ENCODE measurements around the gene RBFOX2.

RBFOX2 gene

DNA sequence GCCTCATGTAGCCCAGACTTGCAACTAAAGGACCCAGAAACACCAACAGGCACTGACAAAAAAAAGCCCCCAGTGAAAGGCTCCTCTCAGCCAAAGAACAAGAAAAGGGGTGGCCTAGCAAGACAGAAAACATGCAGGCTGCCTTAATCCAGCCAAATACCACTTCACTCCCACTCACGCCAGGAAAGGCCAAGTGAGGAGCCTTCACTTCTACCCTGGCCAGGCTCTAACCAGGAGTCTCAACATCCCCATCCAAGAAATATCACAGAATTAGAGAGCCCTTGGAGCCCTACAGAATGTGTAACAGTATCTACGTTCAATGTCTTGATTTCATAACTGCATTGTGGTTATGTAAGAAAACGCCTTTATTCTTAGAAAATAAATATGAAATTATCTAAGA lies 162.0 kb downstream of the RBFOX2 start:
- Histone ChIP-seq H3K4me1 (ENCODE audit: control insufficient read depth, insufficient read depth, low read length) (peaks cover 24% of the 10 kb centered on the region), H3K9me3 (ENCODE audit: control insufficient read depth in 2 of 2, low read length in 2 of 2) (no peaks in the 10 kb centered on the region), H3K27ac (ENCODE audit: low read length) (peak overlapping the region; percentile 53), H3K36me3 (ENCODE audit: control insufficient read depth in 2 of 2, insufficient read depth in 2 of 2, low read length in 2 of 2) (no peaks in the 10 kb centered on the region), H3K4me3 (ENCODE audit: low read length in 2 of 2) (no peak overlapping the region), H3K27me3 (ENCODE audit: control insufficient read depth in 1 of 2, insufficient read depth in 2 of 2, low read length in 2 of 2) (no peaks in the 10 kb centered on the region), H3K9ac (ENCODE audit: low read length in 2 of 2) (no peak overlapping the region)

DNA sequence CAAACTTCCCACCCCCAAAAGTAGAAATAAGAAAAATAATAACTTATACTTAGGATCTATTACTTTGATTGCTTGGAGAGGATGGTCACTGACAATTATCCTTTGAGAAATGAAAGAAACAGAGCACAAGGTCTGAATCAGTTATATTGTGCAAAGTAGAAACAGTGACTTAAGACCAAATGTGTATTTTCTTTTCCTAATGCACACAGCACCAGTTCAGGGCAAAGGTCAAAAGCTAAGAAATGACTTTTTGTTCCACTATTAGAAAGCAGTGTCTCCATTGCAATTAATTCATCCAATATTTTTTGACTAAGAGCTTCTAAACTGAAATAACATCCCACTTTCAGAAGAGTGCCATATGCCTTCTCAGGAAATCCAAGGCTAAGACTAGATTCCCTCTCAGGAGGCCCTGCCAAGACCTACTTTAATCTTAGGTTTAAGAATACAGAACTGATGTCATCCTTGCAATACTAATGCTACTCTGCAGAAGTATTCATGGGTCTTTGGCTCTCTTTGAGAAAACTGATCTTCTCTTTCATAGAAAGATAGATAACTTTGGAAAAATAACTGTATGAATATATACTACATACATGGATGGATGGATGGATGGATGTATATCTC lies 164.0 kb downstream of the RBFOX2 start:
- H3K9ac ChIP-seq (ENCODE audit: low read length in 2 of 2) = no peak overlapping the region
- no peak overlapping the region for H3K27ac ChIP-seq (ENCODE audit: low read length)
- no peaks in the 10 kb centered on the region for H3K36me3 ChIP-seq (ENCODE audit: control insufficient read depth in 2 of 2, insufficient read depth in 2 of 2, low read length in 2 of 2)
- H3K9me3 ChIP-seq (ENCODE audit: control insufficient read depth in 2 of 2, low read length in 2 of 2) = no peaks in the 10 kb centered on the region
- peaks cover 21% of the 10 kb centered on the region for H3K4me1 ChIP-seq (ENCODE audit: control insufficient read depth, insufficient read depth, low read length)
- H3K4me3 ChIP-seq (ENCODE audit: low read length in 2 of 2) = no peak overlapping the region
- no peaks in the 10 kb centered on the region for H3K27me3 ChIP-seq (ENCODE audit: control insufficient read depth in 1 of 2, insufficient read depth in 2 of 2, low read length in 2 of 2)

DNA sequence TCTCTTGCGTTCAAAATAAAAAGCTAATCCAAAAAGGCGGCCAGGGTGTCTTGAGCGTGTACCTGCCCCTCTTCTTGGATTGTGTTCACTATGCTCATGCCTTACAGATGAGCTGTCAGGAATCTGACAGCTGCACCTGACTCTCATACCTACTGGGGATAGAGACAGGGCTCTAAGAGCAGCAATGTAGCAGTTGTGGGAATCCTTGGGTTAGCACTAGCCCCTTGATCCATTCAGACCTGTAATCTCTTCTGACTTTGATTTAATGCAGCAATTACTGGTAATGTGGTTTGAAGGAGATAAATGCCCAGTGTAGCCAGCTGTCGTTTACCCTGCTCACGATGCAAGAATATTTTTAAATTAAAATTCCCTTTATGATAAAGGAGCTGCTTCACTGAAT lies 165.2 kb downstream of the RBFOX2 start:
- H3K4me3 ChIP-seq (ENCODE audit: low read length in 2 of 2) = peak overlapping the region in 1 of 2 donors; percentile 8
- no peaks in the 10 kb centered on the region for H3K36me3 ChIP-seq (ENCODE audit: control insufficient read depth in 2 of 2, insufficient read depth in 2 of 2, low read length in 2 of 2)
- H3K27ac ChIP-seq (ENCODE audit: low read length) = no peak overlapping the region
- H3K27me3 ChIP-seq (ENCODE audit: control insufficient read depth in 1 of 2, insufficient read depth in 2 of 2, low read length in 2 of 2) = no peaks in the 10 kb centered on the region
- H3K9me3 ChIP-seq (ENCODE audit: control insufficient read depth in 2 of 2, low read length in 2 of 2) = no peaks in the 10 kb centered on the region
- H3K4me1 ChIP-seq (ENCODE audit: control insufficient read depth, insufficient read depth, low read length) = peaks cover 21% of the 10 kb centered on the region
- H3K9ac ChIP-seq (ENCODE audit: low read length in 2 of 2) = no peak overlapping the region

DNA sequence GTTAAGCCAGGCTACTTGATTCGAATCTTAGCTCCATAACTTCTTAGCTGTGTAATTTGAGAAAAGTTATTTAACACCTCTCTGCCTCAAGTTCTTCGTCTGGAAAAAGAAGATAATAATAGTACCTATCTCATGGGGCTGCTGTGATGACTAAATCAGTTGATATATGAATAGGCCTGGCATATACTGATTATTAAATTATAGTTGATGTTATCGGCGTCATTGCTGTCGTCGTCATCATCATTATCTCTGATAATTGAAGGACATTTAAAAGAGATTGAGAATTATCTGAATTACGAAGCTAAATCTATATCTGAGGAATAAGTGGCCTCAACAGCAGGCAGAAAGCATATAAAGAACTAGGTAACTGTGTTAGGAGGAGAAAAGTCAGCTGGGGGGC lies 165.9 kb downstream of the RBFOX2 start:
- no peak overlapping the region for H3K27ac ChIP-seq (ENCODE audit: low read length)
- peaks cover 21% of the 10 kb centered on the region for H3K4me1 ChIP-seq (ENCODE audit: control insufficient read depth, insufficient read depth, low read length)
- H3K27me3 ChIP-seq (ENCODE audit: control insufficient read depth in 1 of 2, insufficient read depth in 2 of 2, low read length in 2 of 2) = no peaks in the 10 kb centered on the region
- H3K4me3 ChIP-seq (ENCODE audit: low read length in 2 of 2) = no peak overlapping the region
- H3K9ac ChIP-seq (ENCODE audit: low read length in 2 of 2) = no peak overlapping the region
- H3K36me3 ChIP-seq (ENCODE audit: control insufficient read depth in 2 of 2, insufficient read depth in 2 of 2, low read length in 2 of 2) = no peaks in the 10 kb centered on the region
- no peaks in the 10 kb centered on the region for H3K9me3 ChIP-seq (ENCODE audit: control insufficient read depth in 2 of 2, low read length in 2 of 2)

DNA sequence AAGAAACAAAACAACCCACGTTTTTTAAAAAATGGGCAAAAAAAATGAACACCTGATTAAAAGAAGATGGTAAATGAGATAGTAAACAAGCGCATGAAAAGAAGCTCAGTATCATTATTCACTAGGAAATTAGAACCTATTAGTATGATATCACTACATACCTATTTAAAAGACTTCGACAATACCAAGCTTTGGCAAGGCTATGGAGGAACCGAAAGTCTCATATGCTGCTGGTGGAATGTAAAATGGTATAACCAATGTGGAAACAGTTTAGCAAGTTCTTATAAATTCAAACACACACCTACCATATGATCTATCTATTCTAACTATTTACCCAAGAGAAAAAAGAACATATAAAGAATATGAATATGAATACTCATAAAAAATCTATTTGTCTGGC lies 167.2 kb downstream of the RBFOX2 start:
- no peaks in the 10 kb centered on the region for H3K36me3 ChIP-seq (ENCODE audit: control insufficient read depth in 2 of 2, insufficient read depth in 2 of 2, low read length in 2 of 2)
- peaks cover 16% of the 10 kb centered on the region for H3K4me1 ChIP-seq (ENCODE audit: control insufficient read depth, insufficient read depth, low read length)
- H3K4me3 ChIP-seq (ENCODE audit: low read length in 2 of 2) = no peak overlapping the region
- H3K9me3 ChIP-seq (ENCODE audit: control insufficient read depth in 2 of 2, low read length in 2 of 2) = no peaks in the 10 kb centered on the region
- no peak overlapping the region for H3K9ac ChIP-seq (ENCODE audit: low read length in 2 of 2)
- no peak overlapping the region for H3K27ac ChIP-seq (ENCODE audit: low read length)
- H3K27me3 ChIP-seq (ENCODE audit: control insufficient read depth in 1 of 2, insufficient read depth in 2 of 2, low read length in 2 of 2) = no peaks in the 10 kb centered on the region

DNA sequence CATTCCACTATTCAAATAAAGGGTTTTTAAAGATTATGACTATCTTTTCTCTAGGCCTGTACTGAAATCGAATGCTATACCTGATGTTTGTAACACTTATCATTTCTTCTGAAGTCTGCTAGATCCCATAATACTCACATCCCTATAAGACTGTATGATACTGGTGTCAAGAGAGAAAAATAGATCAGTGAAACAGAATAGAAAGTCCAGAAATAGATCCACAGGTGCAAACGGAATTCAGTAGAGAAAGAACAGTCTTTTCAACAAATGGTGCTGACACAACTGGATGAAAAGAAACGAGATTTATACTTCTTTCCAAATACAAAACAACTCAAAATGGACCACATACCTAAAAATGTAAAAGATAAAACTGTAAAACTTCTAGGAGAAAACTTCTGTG lies 167.8 kb downstream of the RBFOX2 start:
- Histone ChIP-seq H3K4me3 (ENCODE audit: low read length in 2 of 2) (no peak overlapping the region), H3K36me3 (ENCODE audit: control insufficient read depth in 2 of 2, insufficient read depth in 2 of 2, low read length in 2 of 2) (no peaks in the 10 kb centered on the region), H3K27ac (ENCODE audit: low read length) (no peak overlapping the region), H3K9ac (ENCODE audit: low read length in 2 of 2) (no peak overlapping the region), H3K4me1 (ENCODE audit: control insufficient read depth, insufficient read depth, low read length) (peaks cover 13% of the 10 kb centered on the region), H3K27me3 (ENCODE audit: control insufficient read depth in 1 of 2, insufficient read depth in 2 of 2, low read length in 2 of 2) (no peaks in the 10 kb centered on the region), H3K9me3 (ENCODE audit: control insufficient read depth in 2 of 2, low read length in 2 of 2) (no peaks in the 10 kb centered on the region)

DNA sequence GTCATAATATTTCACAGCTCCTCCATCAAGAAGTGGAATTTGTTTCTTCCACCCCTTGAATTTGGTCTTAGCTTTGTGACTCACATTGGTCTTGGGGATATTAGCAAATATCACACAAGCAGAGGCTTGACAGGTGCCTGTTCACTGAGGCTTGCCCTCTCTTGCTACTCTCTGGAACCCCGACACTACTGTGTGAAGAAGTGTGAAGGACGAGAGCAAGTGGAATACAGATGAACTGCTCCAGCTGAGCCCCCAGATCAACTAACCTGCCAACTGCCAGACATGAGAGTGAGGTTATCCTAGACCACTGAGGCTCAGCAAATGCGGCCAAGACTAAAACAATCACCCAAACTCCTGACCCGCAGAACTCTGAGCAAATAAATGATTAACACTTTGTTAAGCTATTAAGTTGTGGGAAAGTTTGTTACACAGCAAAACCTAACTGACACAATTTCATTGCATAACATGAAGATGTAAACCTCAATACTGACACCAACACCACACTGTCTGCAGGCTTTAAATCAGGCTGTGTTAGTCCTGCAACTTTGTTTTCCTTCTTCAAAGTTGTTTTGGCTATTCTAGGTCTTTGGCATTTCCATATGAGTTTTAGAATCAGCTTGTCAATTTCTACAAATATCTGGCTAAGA lies 168.4 kb downstream of the RBFOX2 start:
- H3K9ac ChIP-seq (ENCODE audit: low read length in 2 of 2) = no peak overlapping the region
- no peaks in the 10 kb centered on the region for H3K36me3 ChIP-seq (ENCODE audit: control insufficient read depth in 2 of 2, insufficient read depth in 2 of 2, low read length in 2 of 2)
- H3K27me3 ChIP-seq (ENCODE audit: control insufficient read depth in 1 of 2, insufficient read depth in 2 of 2, low read length in 2 of 2) = no peaks in the 10 kb centered on the region
- no peaks in the 10 kb centered on the region for H3K9me3 ChIP-seq (ENCODE audit: control insufficient read depth in 2 of 2, low read length in 2 of 2)
- H3K4me1 ChIP-seq (ENCODE audit: control insufficient read depth, insufficient read depth, low read length) = peaks cover 13% of the 10 kb centered on the region
- no peak overlapping the region for H3K27ac ChIP-seq (ENCODE audit: low read length)
- H3K4me3 ChIP-seq (ENCODE audit: low read length in 2 of 2) = no peak overlapping the region

DNA sequence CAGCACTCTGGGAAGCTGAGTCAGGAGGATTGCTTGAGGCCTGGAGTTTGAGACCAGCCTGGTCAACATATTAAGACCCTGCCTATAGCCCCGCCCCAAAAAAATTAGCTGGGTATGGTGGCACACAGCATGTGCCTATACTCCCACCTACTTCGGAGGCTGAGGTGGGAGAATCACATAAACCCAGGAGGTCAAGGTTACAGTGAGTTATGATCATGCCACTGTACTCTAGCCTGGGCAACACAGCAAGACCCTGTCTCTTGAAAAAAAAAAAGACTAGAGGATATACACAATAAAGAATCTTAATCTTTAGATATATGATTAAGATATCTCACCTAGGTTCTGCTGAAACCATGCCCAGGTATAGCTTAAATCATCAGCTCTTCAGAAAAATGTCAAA lies 174.3 kb downstream of the RBFOX2 start:
- H3K27ac ChIP-seq (ENCODE audit: low read length) = no peak overlapping the region
- H3K36me3 ChIP-seq (ENCODE audit: control insufficient read depth in 2 of 2, insufficient read depth in 2 of 2, low read length in 2 of 2) = no peaks in the 10 kb centered on the region
- H3K9ac ChIP-seq (ENCODE audit: low read length in 2 of 2) = no peak overlapping the region
- H3K4me1 ChIP-seq (ENCODE audit: control insufficient read depth, insufficient read depth, low read length) = peaks cover 6% of the 10 kb centered on the region
- H3K27me3 ChIP-seq (ENCODE audit: control insufficient read depth in 1 of 2, insufficient read depth in 2 of 2, low read length in 2 of 2) = no peaks in the 10 kb centered on the region
- H3K9me3 ChIP-seq (ENCODE audit: control insufficient read depth in 2 of 2, low read length in 2 of 2) = no peaks in the 10 kb centered on the region
- H3K4me3 ChIP-seq (ENCODE audit: low read length in 2 of 2) = no peak overlapping the region

DNA sequence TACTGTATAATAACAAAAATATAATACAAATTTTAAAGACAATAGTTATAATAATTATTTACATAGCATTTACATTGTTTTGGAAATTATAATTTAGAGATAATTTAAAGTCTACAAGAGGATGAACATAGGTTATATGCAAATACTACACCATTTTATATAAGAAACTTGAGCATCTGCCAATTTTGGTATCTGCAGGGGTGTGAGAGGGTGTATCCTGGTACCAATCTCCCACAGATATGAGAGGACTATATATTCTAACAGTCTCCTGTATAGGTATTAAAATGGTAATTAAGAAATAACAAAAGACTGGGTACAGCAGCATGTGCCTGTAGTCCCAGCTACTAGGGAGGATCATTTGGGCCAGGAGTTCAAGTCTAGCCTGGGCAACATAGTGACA lies 176.5 kb downstream of the RBFOX2 start:
- H3K27ac ChIP-seq (ENCODE audit: low read length) = no peak overlapping the region
- no peaks in the 10 kb centered on the region for H3K36me3 ChIP-seq (ENCODE audit: control insufficient read depth in 2 of 2, insufficient read depth in 2 of 2, low read length in 2 of 2)
- H3K9ac ChIP-seq (ENCODE audit: low read length in 2 of 2) = no peak overlapping the region
- peaks cover 6% of the 10 kb centered on the region for H3K4me1 ChIP-seq (ENCODE audit: control insufficient read depth, insufficient read depth, low read length)
- no peaks in the 10 kb centered on the region for H3K27me3 ChIP-seq (ENCODE audit: control insufficient read depth in 1 of 2, insufficient read depth in 2 of 2, low read length in 2 of 2)
- H3K4me3 ChIP-seq (ENCODE audit: low read length in 2 of 2) = no peak overlapping the region
- no peaks in the 10 kb centered on the region for H3K9me3 ChIP-seq (ENCODE audit: control insufficient read depth in 2 of 2, low read length in 2 of 2)

DNA sequence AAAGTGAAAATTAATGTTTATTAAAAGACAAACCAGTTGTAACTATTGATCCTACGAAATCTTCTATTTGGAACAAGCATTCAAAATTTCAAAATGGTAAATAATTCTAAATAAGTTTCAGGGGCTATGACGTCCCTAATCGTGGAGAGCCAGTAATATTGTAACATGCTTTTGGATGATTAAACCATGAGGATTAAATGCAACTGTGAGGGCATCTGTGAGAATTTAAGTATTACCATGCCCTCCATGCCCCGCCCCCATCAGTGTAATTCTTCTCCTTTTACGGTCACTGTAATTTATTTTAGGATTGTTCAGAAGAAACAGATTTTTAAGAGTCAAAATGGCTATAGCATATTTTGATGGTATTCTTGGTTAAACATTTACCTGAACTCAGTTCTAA lies 177.8 kb downstream of the RBFOX2 start:
- Histone ChIP-seq H3K4me1 (ENCODE audit: control insufficient read depth, insufficient read depth, low read length) (peaks cover 6% of the 10 kb centered on the region), H3K27ac (ENCODE audit: low read length) (no peak overlapping the region), H3K9ac (ENCODE audit: low read length in 2 of 2) (peak overlapping the region in 1 of 2 donors; percentile 36), H3K27me3 (ENCODE audit: control insufficient read depth in 1 of 2, insufficient read depth in 2 of 2, low read length in 2 of 2) (no peaks in the 10 kb centered on the region), H3K4me3 (ENCODE audit: low read length in 2 of 2) (no peak overlapping the region), H3K36me3 (ENCODE audit: control insufficient read depth in 2 of 2, insufficient read depth in 2 of 2, low read length in 2 of 2) (no peaks in the 10 kb centered on the region), H3K9me3 (ENCODE audit: control insufficient read depth in 2 of 2, low read length in 2 of 2) (no peaks in the 10 kb centered on the region)

DNA sequence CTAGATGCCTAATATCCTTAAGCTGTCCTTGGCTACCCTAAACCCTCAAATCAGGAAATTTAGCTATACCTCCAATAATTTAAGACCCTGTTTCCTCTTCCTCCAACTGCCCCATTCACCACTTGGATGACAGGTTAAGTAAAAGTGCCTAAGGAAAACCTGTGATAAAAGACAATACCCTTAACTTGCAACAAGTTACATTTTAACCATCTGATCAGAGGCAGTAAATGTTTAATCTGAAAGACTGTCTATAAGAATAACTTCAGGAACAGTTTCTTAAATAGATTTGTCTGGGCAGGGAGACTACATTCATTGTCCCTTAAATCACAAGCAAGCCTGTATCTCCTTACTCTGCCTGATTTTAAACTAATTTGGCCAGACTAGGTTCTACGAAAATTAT lies 181.8 kb downstream of the RBFOX2 start:
- no peaks in the 10 kb centered on the region for H3K27me3 ChIP-seq (ENCODE audit: control insufficient read depth in 1 of 2, insufficient read depth in 2 of 2, low read length in 2 of 2)
- H3K4me1 ChIP-seq (ENCODE audit: control insufficient read depth, insufficient read depth, low read length) = peaks cover 6% of the 10 kb centered on the region
- H3K4me3 ChIP-seq (ENCODE audit: low read length in 2 of 2) = no peak overlapping the region
- H3K9me3 ChIP-seq (ENCODE audit: control insufficient read depth in 2 of 2, low read length in 2 of 2) = no peaks in the 10 kb centered on the region
- H3K36me3 ChIP-seq (ENCODE audit: control insufficient read depth in 2 of 2, insufficient read depth in 2 of 2, low read length in 2 of 2) = no peaks in the 10 kb centered on the region
- no peak overlapping the region for H3K9ac ChIP-seq (ENCODE audit: low read length in 2 of 2)
- H3K27ac ChIP-seq (ENCODE audit: low read length) = no peak overlapping the region

All from stomach smooth muscle (tissue), 2 donors.